Measurements from ENCODE around the gene GRID2. TPM values are rescaled to one million over a fixed set of nuclear protein-coding genes. Genes with fewer than 3 reads are reported as not detected.

The GRID2 gene
- total and polyA plus RNA-seq, 8 donors = 6.4 TPM; not detected in 7

DNA sequence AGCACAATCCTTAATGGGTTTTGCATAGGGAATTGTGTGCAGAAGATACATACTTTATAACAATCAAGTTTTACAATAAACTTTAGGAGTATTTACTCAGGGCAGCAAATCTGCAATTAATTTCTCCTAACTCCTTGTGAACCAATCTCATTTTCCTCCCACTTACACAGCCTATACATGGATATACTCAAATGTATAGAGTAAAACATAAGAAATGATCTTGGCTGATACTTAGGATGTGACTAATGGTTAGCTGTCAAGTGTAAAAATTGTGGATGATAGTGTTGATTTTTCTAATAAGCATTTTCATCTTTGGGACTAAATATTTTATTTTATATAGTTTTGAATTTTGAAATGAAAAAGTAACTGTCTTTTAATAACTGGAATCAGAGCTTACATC lies 759.6 kb downstream of the GRID2 start:
- no peaks in the 10 kb centered on the region for H3K36me3 ChIP-seq
- H3K27ac ChIP-seq = no peak overlapping the region
- H3K27me3 ChIP-seq = no peaks in the 10 kb centered on the region
- no peak overlapping the region for H3K4me3 ChIP-seq
- TF ChIP-seq POLR2AphosphoS5 (IDR thresholded peaks at IDR 0.05) (no peak), POLR2A (IDR thresholded peaks at IDR 0.05) (no peak), EP300 (IDR thresholded peaks at IDR 0.05) (no peak)
- TF ChIP-seq, protein P1, sequence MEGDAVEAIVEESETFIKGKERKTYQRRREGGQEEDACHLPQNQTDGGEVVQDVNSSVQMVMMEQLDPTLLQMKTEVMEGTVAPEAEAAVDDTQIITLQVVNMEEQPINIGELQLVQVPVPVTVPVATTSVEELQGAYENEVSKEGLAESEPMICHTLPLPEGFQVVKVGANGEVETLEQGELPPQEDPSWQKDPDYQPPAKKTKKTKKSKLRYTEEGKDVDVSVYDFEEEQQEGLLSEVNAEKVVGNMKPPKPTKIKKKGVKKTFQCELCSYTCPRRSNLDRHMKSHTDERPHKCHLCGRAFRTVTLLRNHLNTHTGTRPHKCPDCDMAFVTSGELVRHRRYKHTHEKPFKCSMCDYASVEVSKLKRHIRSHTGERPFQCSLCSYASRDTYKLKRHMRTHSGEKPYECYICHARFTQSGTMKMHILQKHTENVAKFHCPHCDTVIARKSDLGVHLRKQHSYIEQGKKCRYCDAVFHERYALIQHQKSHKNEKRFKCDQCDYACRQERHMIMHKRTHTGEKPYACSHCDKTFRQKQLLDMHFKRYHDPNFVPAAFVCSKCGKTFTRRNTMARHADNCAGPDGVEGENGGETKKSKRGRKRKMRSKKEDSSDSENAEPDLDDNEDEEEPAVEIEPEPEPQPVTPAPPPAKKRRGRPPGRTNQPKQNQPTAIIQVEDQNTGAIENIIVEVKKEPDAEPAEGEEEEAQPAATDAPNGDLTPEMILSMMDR (IDR thresholded peaks at IDR 0.05) = no peak
- no peak for DNase-seq
- H3K4me1 ChIP-seq = no peaks in the 10 kb centered on the region
- intact Hi-C loops (cut with DNase I; ENCODE audit: low total_unique reads) = no loop called here
- no peaks in the 10 kb centered on the region for H3K9me3 ChIP-seq

DNA sequence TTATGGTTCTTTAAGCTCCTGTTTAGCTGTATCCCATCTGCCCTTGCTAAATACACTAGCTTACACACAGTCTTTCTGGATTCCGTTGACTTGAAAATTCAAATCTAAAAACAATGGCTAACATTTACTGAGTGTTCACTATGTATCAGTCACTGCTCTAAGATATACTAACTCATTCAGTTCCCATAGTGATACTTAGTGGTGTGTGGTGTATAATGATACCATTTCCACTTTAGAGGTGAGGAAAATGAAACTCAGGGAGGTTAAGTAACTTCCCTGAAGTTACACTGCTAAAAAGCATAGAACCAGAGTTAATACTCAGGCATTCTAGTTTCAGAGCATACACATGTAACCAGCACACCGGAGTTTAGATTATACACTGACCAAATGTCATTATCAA lies 762.0 kb downstream of the GRID2 start:
- Histone ChIP-seq H3K36me3 (no peaks in the 10 kb centered on the region), H3K4me3 (no peak overlapping the region), H3K4me1 (no peaks in the 10 kb centered on the region), H3K27ac (no peak overlapping the region), H3K27me3 (no peaks in the 10 kb centered on the region), H3K9me3 (no peaks in the 10 kb centered on the region)
- TF ChIP-seq EP300 (IDR thresholded peaks at IDR 0.05) = no peak
- TF ChIP-seq, protein P1 (IDR thresholded peaks at IDR 0.05) = no peak
- no peak for TF ChIP-seq POLR2AphosphoS5 (IDR thresholded peaks at IDR 0.05)
- no peak for TF ChIP-seq POLR2A (IDR thresholded peaks at IDR 0.05)
- intact Hi-C loops (cut with DNase I; ENCODE audit: low total_unique reads) = no loop called here
- DNase-seq = no peak
- 76 to 91% (median 82%) methylated on average over 2 of the region's 2 CpGs for WGBS, 5 donors

DNA sequence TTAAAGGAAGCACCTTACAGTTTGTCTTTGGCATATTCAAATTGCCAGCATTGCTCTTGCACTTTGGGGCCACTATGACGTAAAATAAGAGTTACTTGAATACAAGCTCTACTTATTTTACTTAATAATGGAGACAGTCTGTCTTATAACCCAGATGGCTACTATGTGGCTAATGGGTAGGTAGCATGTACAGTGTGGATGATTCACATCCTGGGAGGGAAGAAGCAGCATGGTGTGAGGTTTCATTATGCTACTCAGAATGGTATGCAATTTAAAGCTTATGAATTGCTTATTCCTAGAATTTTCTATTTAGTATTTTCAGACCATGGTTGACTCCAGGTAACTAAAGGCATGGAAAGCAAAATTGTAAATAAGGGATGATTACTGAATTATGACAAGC lies 763.0 kb downstream of the GRID2 start:
- H3K4me3 ChIP-seq = no peak overlapping the region
- H3K27me3 ChIP-seq = no peaks in the 10 kb centered on the region
- no peaks in the 10 kb centered on the region for H3K4me1 ChIP-seq
- no peak for DNase-seq
- 76 to 94% (median 89%) methylated on average over 1 of the region's 1 CpG for WGBS, 5 donors
- intact Hi-C loops (cut with DNase I; ENCODE audit: low total_unique reads) = no loop called here
- H3K27ac ChIP-seq = no peak overlapping the region
- H3K36me3 ChIP-seq = no peaks in the 10 kb centered on the region
- H3K9me3 ChIP-seq = no peaks in the 10 kb centered on the region
- TF ChIP-seq POLR2A (IDR thresholded peaks at IDR 0.05) = no peak
- TF ChIP-seq, protein P1 (IDR thresholded peaks at IDR 0.05) = no peak
- no peak for TF ChIP-seq POLR2AphosphoS5 (IDR thresholded peaks at IDR 0.05)
- TF ChIP-seq EP300 (IDR thresholded peaks at IDR 0.05) = no peak

DNA sequence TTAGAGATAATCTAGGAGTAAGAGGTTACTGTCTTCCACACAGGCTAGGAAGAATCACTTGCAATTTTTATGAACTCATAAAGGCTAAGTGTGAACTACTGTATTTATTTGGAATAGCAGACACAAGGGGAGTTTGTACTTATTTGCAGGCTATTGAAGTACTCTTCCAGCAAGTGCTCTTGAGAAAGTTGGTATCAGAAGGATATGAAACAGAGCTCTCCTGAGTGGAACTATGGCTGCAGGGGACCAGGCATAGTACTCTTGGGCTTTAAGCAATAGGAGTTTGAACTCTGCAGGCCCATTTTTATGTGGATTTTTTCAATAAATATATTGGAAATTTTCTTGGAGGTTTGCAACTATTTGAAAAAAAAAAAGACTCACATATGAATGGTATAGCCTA lies 768.5 kb downstream of the GRID2 start:
- H3K36me3 ChIP-seq = no peaks in the 10 kb centered on the region
- H3K4me1 ChIP-seq = no peaks in the 10 kb centered on the region
- TF ChIP-seq, protein P1 (IDR thresholded peaks at IDR 0.05) = no peak
- no peak for TF ChIP-seq POLR2A (IDR thresholded peaks at IDR 0.05)
- TF ChIP-seq EP300 (IDR thresholded peaks at IDR 0.05) = no peak
- TF ChIP-seq POLR2AphosphoS5 (IDR thresholded peaks at IDR 0.05) = no peak
- H3K27me3 ChIP-seq = no peaks in the 10 kb centered on the region
- H3K27ac ChIP-seq = no peak overlapping the region
- intact Hi-C loops (cut with DNase I; ENCODE audit: low total_unique reads) = no loop called here
- no peak overlapping the region for H3K4me3 ChIP-seq
- no peaks in the 10 kb centered on the region for H3K9me3 ChIP-seq
- DNase-seq = no peak

All from stomach (tissue), 9 donors.